K562 (cell line): Measurements from ENCODE around the gene CD52. TPM values are rescaled to one million over a fixed set of nuclear protein-coding genes. Genes with fewer than 3 reads are reported as not detected.
A peak's percentile ranks its signal among the peaks of the same experiment; 100 is the strongest.

ENCODE experiments used
- CAMTA2 ChIP-seq: fragments of 250-450 bp; sonication (Bioruptor Pico); conservative IDR thresholded peaks from 2 replicates; pipeline ENCODE4 v1.5.1; 2022
- DDX20 ChIP-seq: fragments of 450-650 bp; IDR thresholded peaks from 2 replicates; pipeline ENCODE4 v1.6.1; 2016; ENCODE audit warnings: missing genetic modification characterization, low read depth, mild to moderate bottlenecking, missing compliant biosample characterization, moderate library complexity
- GABPB1 ChIP-seq: sonication (generic); formaldehyde crosslinking; IDR thresholded peaks from 2 replicates; pipeline ENCODE4 v1.8.0; 2022; ENCODE audit warnings: mild to moderate bottlenecking, missing genetic modification reagents
- HNRNPL ChIP-seq: fragments of 200-400 bp; formaldehyde crosslinking; IDR thresholded peaks from 2 replicates; pipeline ENCODE4 v1.6.1; 2017; ENCODE audit warnings: low read depth, mild to moderate bottlenecking, low read length
- ILK ChIP-seq: fragments of 450-650 bp; IDR thresholded peaks from 2 replicates; pipeline ENCODE4 v1.6.1; 2016; ENCODE audit warnings: missing genetic modification characterization, low read depth, mild to moderate bottlenecking, missing compliant biosample characterization, moderate library complexity, borderline replicate concordance
- KAT7 ChIP-seq: sonication (generic); formaldehyde crosslinking; IDR thresholded peaks from 2 replicates; pipeline ENCODE4 v1.8.0; 2022; ENCODE audit warnings: missing genetic modification reagents, mild to moderate bottlenecking, borderline replicate concordance
- KLF16 ChIP-seq: IDR thresholded peaks from 2 replicates; pipeline ENCODE4 v1.6.1; 2016; ENCODE audit warnings: antibody characterized with exemption
- PHB2 ChIP-seq: fragments of 450-650 bp; IDR thresholded peaks from 2 replicates; pipeline ENCODE4 v1.6.1; 2017; ENCODE audit warnings: low read depth
- SREBF1 ChIP-seq: fragments of 150-350 bp; IDR thresholded peaks from 2 replicates; pipeline ENCODE4 v1.6.1; 2014; ENCODE audit warnings: antibody characterized with exemption, low read depth, low read length, borderline replicate concordance
- SREBF2 ChIP-seq: sonication (generic); formaldehyde crosslinking; IDR thresholded peaks from 2 replicates; pipeline ENCODE4 v1.4.0; 2020; ENCODE audit warnings: mild to moderate bottlenecking, missing genetic modification reagents
- TBP ChIP-seq: optimal IDR thresholded peaks from 2 replicates; pipeline ENCODE3; 2011; ENCODE audit warnings: low read depth, low read length, improper control_type of control experiment
- TEAD2 ChIP-seq: fragments of 450-650 bp; IDR thresholded peaks from 2 replicates; pipeline ENCODE4 v1.6.1; 2016; ENCODE audit warnings: missing genetic modification characterization, control low read depth, missing compliant biosample characterization
- TRIM28 ChIP-seq: fragments of 450-650 bp; IDR thresholded peaks from 2 replicates; pipeline ENCODE4 v1.6.1; 2017
- ZFP30 ChIP-seq: fragments of 250-450 bp; sonication (Bioruptor Pico); IDR thresholded peaks from 2 replicates; pipeline ENCODE4 v1.8.0; 2022; ENCODE audit warnings: moderate library complexity, mild to moderate bottlenecking, inconsistent platforms, borderline replicate concordance
- ZNF212 ChIP-seq: fragments of 450-650 bp; formaldehyde crosslinking; IDR thresholded peaks from 2 replicates; pipeline ENCODE4 v1.4.0; 2020; ENCODE audit warnings: mild to moderate bottlenecking
- ZNF584 ChIP-seq: fragments of 200-800 bp; sonication (Bioruptor generic); IDR thresholded peaks from 2 replicates; pipeline ENCODE4 v1.6.1; 2016; ENCODE audit warnings: low read depth, mild to moderate bottlenecking, missing genetic modification characterization, missing compliant biosample characterization
- ZNF76 ChIP-seq: fragments of 250-450 bp; sonication (Bioruptor Pico); IDR thresholded peaks from 2 replicates; pipeline ENCODE4 v1.4.0; 2020; ENCODE audit warnings: mild to moderate bottlenecking, moderate library complexity, borderline replicate concordance
- ZNF785 ChIP-seq: fragments of 250-450 bp; sonication (Bioruptor Pico); IDR thresholded peaks from 2 replicates; pipeline ENCODE4 v1.4.0; 2020; ENCODE audit warnings: mild to moderate bottlenecking
- polyA plus RNA-seq, 8 experiments: library from polyadenylated mRNA; depleted of rRNA in 4 of 8; stranded (reverse) in 5 of 8; unstranded in 3 of 8; fragments of >200 nt; fragmentation: Nextera tagmentation in 2 of 8; fragmentation: Illumina TruSeq in 1 of 8; extraction: Ambion mirVana in 2 of 8; extraction: Trizol in 1 of 8; gene quantifications; 2 replicates each; pipeline versions ENCODE4 v1.2.1 to v1.2.3, GENCODE V29; 2011 to 2014; ENCODE audit warnings: inconsistent platforms in 1 of 8, missing spikeins in 1 of 8
- total RNA-seq, 7 experiments: library from RNA; depleted of rRNA in 6 of 7; stranded (reverse); fragments of >200 nt in 6 of 7; fragmentation: Illumina TruSeq in 2 of 7; extraction: Trizol in 2 of 7; gene quantifications; 2 replicates each; pipeline versions ENCODE4 v1.2.1 to v1.2.3, GENCODE V29; 2011 to 2021; ENCODE audit warnings: low replicate concordance in 1 of 7
- TF ChIP-seq, protein P1 (sequence below): fragments of 450-650 bp; IDR thresholded peaks from 2 replicates; pipeline ENCODE4 v1.6.1; 2017; ENCODE audit warnings: antibody characterized with exemption, mild to moderate bottlenecking
- TF ChIP-seq, protein P2 (sequence below): fragments of 200-400 bp; formaldehyde crosslinking; IDR thresholded peaks from 2 replicates; pipeline ENCODE4 v1.6.1; 2017; ENCODE audit warnings: mild to moderate bottlenecking, low read depth, low read length, moderate library complexity
- TF ChIP-seq, protein P3 (sequence below): fragments of 450-650 bp; formaldehyde crosslinking; IDR thresholded peaks from 2 replicates; pipeline ENCODE4 v1.4.0; 2020; ENCODE audit warnings: mild to moderate bottlenecking, moderate library complexity

The CD52 gene
- total and polyA plus RNA-seq, 9 of the 15 experiments (the other 6 are each of a cell fraction or from before 2014, with no cell fraction given), result 34.9 to 488 (median 173) TPM

DNA sequence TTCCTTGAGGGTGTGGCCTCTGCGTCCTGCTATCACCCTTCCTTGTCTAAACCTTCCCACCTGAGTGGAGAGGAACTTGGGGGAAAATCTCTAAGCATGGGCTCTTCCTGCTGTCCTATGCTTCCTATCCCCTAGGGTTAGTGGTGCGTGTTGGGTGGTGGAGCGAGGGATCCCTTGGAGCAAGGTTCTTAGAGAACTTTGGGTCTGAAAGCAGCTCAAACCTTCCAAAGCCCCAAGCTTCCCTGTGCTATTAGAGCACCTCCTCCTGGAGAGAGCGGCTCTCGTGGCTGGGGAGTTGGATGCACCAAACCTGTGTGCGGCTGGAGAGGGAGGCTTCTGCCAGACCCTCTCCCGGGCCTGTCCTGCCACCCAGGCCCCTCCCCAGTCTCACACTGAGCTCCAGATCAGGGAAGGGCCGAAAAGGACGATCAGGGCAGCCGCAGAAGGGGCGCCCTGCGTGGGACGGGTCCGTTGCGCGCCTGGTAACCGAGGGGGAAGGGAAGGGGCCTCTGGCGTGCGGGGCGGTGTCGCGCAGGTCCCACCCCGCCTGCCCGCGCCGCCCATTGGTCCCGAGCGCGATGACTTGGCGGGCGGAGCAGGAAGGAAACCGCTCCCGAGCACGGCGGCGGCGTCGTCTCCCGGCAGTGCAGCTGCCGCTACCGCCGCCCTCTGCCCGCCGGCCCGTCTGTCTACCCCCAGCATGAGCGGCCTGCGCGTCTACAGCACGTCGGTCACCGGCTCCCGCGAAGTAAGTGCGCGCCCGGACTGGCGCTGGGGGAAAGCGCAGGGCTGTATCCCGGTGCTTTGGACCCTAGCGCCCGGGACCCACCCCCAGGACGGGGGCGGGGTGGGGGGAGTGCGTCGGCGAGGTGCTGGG is 38.1 kb upstream of the CD52 start, which contains the start of gene SH3BGRL3 (continued):
- TF ChIP-seq, protein P1, sequence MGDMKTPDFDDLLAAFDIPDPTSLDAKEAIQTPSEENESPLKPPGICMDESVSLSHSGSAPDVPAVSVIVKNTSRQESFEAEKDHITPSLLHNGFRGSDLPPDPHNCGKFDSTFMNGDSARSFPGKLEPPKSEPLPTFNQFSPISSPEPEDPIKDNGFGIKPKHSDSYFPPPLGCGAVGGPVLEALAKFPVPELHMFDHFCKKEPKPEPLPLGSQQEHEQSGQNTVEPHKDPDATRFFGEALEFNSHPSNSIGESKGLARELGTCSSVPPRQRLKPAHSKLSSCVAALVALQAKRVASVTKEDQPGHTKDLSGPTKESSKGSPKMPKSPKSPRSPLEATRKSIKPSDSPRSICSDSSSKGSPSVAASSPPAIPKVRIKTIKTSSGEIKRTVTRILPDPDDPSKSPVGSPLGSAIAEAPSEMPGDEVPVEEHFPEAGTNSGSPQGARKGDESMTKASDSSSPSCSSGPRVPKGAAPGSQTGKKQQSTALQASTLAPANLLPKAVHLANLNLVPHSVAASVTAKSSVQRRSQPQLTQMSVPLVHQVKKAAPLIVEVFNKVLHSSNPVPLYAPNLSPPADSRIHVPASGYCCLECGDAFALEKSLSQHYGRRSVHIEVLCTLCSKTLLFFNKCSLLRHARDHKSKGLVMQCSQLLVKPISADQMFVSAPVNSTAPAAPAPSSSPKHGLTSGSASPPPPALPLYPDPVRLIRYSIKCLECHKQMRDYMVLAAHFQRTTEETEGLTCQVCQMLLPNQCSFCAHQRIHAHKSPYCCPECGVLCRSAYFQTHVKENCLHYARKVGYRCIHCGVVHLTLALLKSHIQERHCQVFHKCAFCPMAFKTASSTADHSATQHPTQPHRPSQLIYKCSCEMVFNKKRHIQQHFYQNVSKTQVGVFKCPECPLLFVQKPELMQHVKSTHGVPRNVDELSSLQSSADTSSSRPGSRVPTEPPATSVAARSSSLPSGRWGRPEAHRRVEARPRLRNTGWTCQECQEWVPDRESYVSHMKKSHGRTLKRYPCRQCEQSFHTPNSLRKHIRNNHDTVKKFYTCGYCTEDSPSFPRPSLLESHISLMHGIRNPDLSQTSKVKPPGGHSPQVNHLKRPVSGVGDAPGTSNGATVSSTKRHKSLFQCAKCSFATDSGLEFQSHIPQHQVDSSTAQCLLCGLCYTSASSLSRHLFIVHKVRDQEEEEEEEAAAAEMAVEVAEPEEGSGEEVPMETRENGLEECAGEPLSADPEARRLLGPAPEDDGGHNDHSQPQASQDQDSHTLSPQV, result peak; percentile 91
- peak; percentile 83 for TF ChIP-seq GABPB1 (CRISPR knock-in tag)
- peak; percentile 62 for TF ChIP-seq TRIM28
- TF ChIP-seq KAT7, result peak; percentile 68; the same call in 1 of the 2 replicates
- TF ChIP-seq, protein P2, sequence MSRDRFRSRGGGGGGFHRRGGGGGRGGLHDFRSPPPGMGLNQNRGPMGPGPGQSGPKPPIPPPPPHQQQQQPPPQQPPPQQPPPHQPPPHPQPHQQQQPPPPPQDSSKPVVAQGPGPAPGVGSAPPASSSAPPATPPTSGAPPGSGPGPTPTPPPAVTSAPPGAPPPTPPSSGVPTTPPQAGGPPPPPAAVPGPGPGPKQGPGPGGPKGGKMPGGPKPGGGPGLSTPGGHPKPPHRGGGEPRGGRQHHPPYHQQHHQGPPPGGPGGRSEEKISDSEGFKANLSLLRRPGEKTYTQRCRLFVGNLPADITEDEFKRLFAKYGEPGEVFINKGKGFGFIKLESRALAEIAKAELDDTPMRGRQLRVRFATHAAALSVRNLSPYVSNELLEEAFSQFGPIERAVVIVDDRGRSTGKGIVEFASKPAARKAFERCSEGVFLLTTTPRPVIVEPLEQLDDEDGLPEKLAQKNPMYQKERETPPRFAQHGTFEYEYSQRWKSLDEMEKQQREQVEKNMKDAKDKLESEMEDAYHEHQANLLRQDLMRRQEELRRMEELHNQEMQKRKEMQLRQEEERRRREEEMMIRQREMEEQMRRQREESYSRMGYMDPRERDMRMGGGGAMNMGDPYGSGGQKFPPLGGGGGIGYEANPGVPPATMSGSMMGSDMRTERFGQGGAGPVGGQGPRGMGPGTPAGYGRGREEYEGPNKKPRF, result no peak
- peak; percentile 78 for TF ChIP-seq HNRNPL
- no peak for TF ChIP-seq TBP
- TF ChIP-seq ZNF584 (CRISPR knock-in tag), result 0 out of 2 replicates have a peak, but pooled peaks have one; percentile 16
- TF ChIP-seq ZNF76 (CRISPR knock-in tag), result no peak
- TF ChIP-seq, protein P3, sequence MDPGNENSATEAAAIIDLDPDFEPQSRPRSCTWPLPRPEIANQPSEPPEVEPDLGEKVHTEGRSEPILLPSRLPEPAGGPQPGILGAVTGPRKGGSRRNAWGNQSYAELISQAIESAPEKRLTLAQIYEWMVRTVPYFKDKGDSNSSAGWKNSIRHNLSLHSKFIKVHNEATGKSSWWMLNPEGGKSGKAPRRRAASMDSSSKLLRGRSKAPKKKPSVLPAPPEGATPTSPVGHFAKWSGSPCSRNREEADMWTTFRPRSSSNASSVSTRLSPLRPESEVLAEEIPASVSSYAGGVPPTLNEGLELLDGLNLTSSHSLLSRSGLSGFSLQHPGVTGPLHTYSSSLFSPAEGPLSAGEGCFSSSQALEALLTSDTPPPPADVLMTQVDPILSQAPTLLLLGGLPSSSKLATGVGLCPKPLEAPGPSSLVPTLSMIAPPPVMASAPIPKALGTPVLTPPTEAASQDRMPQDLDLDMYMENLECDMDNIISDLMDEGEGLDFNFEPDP (CRISPR knock-in tag), result no peak
- no peak for TF ChIP-seq DDX20 (tag)
- TF ChIP-seq KLF16, result 0 out of 2 replicates have a peak, but pooled peaks have one; percentile 4
- TF ChIP-seq CAMTA2 (CRISPR knock-in tag), result peak; percentile 83; the same call in 1 of the 2 replicates
- TF ChIP-seq ZNF785, result peak; percentile 82
- TF ChIP-seq SREBF2, result no peak
- no peak for TF ChIP-seq ZNF212 (CRISPR knock-in tag)
- no peak for TF ChIP-seq SREBF1
- no peak for TF ChIP-seq ZFP30 (CRISPR knock-in tag)
- TF ChIP-seq ILK (tag), result no peak
- no peak for TF ChIP-seq TEAD2 (tag)
- no peak for TF ChIP-seq PHB2
